ENCODE results near the gene KATNAL2. TPM values are rescaled to one million over a fixed set of nuclear protein-coding genes. Genes with fewer than 3 reads are reported as not detected.

Gene KATNAL2
- total RNA-seq, 1 donor from 2014 or later, result 3.0 TPM

- Mint-ChIP-seq H3K4me3 (ENCODE audit: unreplicated experiment) (no peak overlapping the region), H3K9me3 (ENCODE audit: unreplicated experiment) (no peaks in the 10 kb centered on the region), H3K36me3 (ENCODE audit: low read depth, unreplicated experiment) (peaks cover 4% of the 10 kb centered on the region), H3K27me3 (ENCODE audit: low read depth, unreplicated experiment) (no peaks in the 10 kb centered on the region), H3K27ac (ENCODE audit: unreplicated experiment) (no peak overlapping the region), H3K4me1 (ENCODE audit: low read depth, unreplicated experiment) (peaks cover 3% of the 10 kb centered on the region)
- FAIRE-seq (no peak), DNase-seq (ENCODE audit: low read depth) (no peak)
- Histone ChIP-seq H3K4me2 (ENCODE audit: low read length) (no peak overlapping the region), H3K9me3 (ENCODE audit: insufficient read depth, low read depth, low read length) (no peaks in the 10 kb centered on the region), H4K20me1 (ENCODE audit: insufficient read depth, low read length) (peaks cover 48% of the 10 kb centered on the region), H3K79me2 (ENCODE audit: insufficient read depth, low read length) (peaks cover 95% of the 10 kb centered on the region), H3K27me3 (ENCODE audit: insufficient read depth, low read length) (no peaks in the 10 kb centered on the region), H3K36me3 (ENCODE audit: insufficient read depth, low read length) (no peaks in the 10 kb centered on the region), H3K9ac (ENCODE audit: low read length) (no peak overlapping the region), H3K4me1 (ENCODE audit: insufficient read depth, low read length) (no peaks in the 10 kb centered on the region), H3K4me3 (ENCODE audit: insufficient read depth, low read depth, low read length) (no peak overlapping the region), H2AFZ (ENCODE audit: low read depth, low read length) (no peak overlapping the region), H3K27ac (ENCODE audit: low read depth, low read length) (no peak overlapping the region)
- no peak for TF ChIP-seq EZH2 (IDR thresholded peaks at IDR 0.05; ENCODE audit: insufficient read depth, low read length)
- TF ChIP-seq, protein P1, sequence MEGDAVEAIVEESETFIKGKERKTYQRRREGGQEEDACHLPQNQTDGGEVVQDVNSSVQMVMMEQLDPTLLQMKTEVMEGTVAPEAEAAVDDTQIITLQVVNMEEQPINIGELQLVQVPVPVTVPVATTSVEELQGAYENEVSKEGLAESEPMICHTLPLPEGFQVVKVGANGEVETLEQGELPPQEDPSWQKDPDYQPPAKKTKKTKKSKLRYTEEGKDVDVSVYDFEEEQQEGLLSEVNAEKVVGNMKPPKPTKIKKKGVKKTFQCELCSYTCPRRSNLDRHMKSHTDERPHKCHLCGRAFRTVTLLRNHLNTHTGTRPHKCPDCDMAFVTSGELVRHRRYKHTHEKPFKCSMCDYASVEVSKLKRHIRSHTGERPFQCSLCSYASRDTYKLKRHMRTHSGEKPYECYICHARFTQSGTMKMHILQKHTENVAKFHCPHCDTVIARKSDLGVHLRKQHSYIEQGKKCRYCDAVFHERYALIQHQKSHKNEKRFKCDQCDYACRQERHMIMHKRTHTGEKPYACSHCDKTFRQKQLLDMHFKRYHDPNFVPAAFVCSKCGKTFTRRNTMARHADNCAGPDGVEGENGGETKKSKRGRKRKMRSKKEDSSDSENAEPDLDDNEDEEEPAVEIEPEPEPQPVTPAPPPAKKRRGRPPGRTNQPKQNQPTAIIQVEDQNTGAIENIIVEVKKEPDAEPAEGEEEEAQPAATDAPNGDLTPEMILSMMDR (IDR thresholded peaks at IDR 0.05; ENCODE audit: insufficient read depth, low read depth, low read length), result no peak
Observed at GRCh38 chr18:47143153-47143552, 225.8 kb downstream of the KATNAL2 start.

GRCh38 chr18:47143899-47144485, 226.6 kb downstream of the KATNAL2 start:
- peaks cover 5% of the 10 kb centered on the region for H3K4me1 Mint-ChIP-seq (ENCODE audit: low read depth, unreplicated experiment)
- no peak overlapping the region for H3K4me3 ChIP-seq (ENCODE audit: insufficient read depth, low read depth, low read length)
- H3K27ac Mint-ChIP-seq (ENCODE audit: unreplicated experiment), result no peak overlapping the region
- no peaks in the 10 kb centered on the region for H3K27me3 ChIP-seq (ENCODE audit: insufficient read depth, low read length)
- H3K4me2 ChIP-seq (ENCODE audit: low read length), result no peak overlapping the region
- no peaks in the 10 kb centered on the region for H3K4me1 ChIP-seq (ENCODE audit: insufficient read depth, low read length)
- H3K4me3 Mint-ChIP-seq (ENCODE audit: unreplicated experiment), result no peak overlapping the region
- H3K9ac ChIP-seq (ENCODE audit: low read length), result no peak overlapping the region
- H4K20me1 ChIP-seq (ENCODE audit: insufficient read depth, low read length), result peaks cover 41% of the 10 kb centered on the region
- H3K36me3 Mint-ChIP-seq (ENCODE audit: low read depth, unreplicated experiment), result peaks cover 4% of the 10 kb centered on the region
- no peaks in the 10 kb centered on the region for H3K36me3 ChIP-seq (ENCODE audit: insufficient read depth, low read length)
- H3K27ac ChIP-seq (ENCODE audit: low read depth, low read length), result no peak overlapping the region
- no peaks in the 10 kb centered on the region for H3K9me3 Mint-ChIP-seq (ENCODE audit: unreplicated experiment)
- no peak for FAIRE-seq
- H2AFZ ChIP-seq (ENCODE audit: low read depth, low read length), result no peak overlapping the region
- no peaks in the 10 kb centered on the region for H3K9me3 ChIP-seq (ENCODE audit: insufficient read depth, low read depth, low read length)
- TF ChIP-seq EZH2 (IDR thresholded peaks at IDR 0.05; ENCODE audit: insufficient read depth, low read length), result no peak
- TF ChIP-seq, protein P1 (IDR thresholded peaks at IDR 0.05; ENCODE audit: insufficient read depth, low read depth, low read length), result no peak
- DNase-seq (ENCODE audit: low read depth), result no peak
- H3K27me3 Mint-ChIP-seq (ENCODE audit: low read depth, unreplicated experiment), result no peaks in the 10 kb centered on the region
- H3K79me2 ChIP-seq (ENCODE audit: insufficient read depth, low read length), result peaks cover 95% of the 10 kb centered on the region

DNA sequence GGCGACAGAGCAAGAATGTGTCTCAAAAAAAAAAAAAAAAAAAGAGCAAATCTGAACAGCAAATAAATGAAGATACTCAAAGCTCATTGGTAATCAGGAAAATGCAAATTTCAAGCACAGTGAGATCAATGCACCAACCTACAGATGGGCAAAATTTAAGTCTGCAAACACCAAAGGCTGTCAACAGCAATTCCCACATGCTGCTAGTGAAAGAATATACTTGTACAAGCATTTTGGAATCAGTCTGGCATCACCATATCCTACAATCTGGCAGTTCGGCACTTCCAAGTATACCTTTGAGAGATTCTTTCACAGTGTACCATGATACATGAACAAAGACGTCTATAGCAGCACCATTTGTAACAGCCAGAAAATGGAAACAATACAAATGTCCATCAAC, 228.8 kb downstream of the KATNAL2 start:
- H3K4me3 Mint-ChIP-seq (ENCODE audit: unreplicated experiment), result no peak overlapping the region
- no peak overlapping the region for H3K27ac Mint-ChIP-seq (ENCODE audit: unreplicated experiment)

More for the DNA sequence above, 228.8 kb downstream of the KATNAL2 start:
- Histone ChIP-seq H3K4me2 (ENCODE audit: low read length) (no peak overlapping the region), H3K9me3 (ENCODE audit: insufficient read depth, low read depth, low read length) (no peaks in the 10 kb centered on the region), H3K27me3 (ENCODE audit: insufficient read depth, low read length) (no peaks in the 10 kb centered on the region), H3K79me2 (ENCODE audit: insufficient read depth, low read length) (peaks cover 86% of the 10 kb centered on the region), H4K20me1 (ENCODE audit: insufficient read depth, low read length) (peaks cover 37% of the 10 kb centered on the region), H3K4me3 (ENCODE audit: insufficient read depth, low read depth, low read length) (no peak overlapping the region), H3K4me1 (ENCODE audit: insufficient read depth, low read length) (peaks cover 12% of the 10 kb centered on the region), H3K9ac (ENCODE audit: low read length) (no peak overlapping the region), H3K27ac (ENCODE audit: low read depth, low read length) (no peak overlapping the region), H2AFZ (ENCODE audit: low read depth, low read length) (no peak overlapping the region), H3K36me3 (ENCODE audit: insufficient read depth, low read length) (no peaks in the 10 kb centered on the region)
- TF ChIP-seq EZH2 (IDR thresholded peaks at IDR 0.05; ENCODE audit: insufficient read depth, low read length), result no peak
- TF ChIP-seq, protein P1 (IDR thresholded peaks at IDR 0.05; ENCODE audit: insufficient read depth, low read depth, low read length), result no peak
- Mint-ChIP-seq H3K27me3 (ENCODE audit: low read depth, unreplicated experiment) (no peaks in the 10 kb centered on the region), H3K4me1 (ENCODE audit: low read depth, unreplicated experiment) (peaks cover 13% of the 10 kb centered on the region), H3K9me3 (ENCODE audit: unreplicated experiment) (no peaks in the 10 kb centered on the region), H3K36me3 (ENCODE audit: low read depth, unreplicated experiment) (no peaks in the 10 kb centered on the region)
- FAIRE-seq (no peak), DNase-seq (ENCODE audit: low read depth) (no peak)
